MM.1S (cell line): ENCODE measurements around the gene NHP2.
A peak's percentile ranks its signal among the peaks of the same experiment; 100 is the strongest.

Experiments
- DNase-seq: peaks from one replicate; pipeline ENCODE4 v3.0.0-alpha.2; 2015
- H2AFZ ChIP-seq: fragments of 300-600 bp; sonication (generic); 2 replicates; pipeline ENCODE4 v1.6.0; 2016; ENCODE audit warnings: antibody characterized with exemption, low read length
- H3F3A ChIP-seq: fragments of 300-600 bp; sonication (generic); 2 replicates; pipeline ENCODE4 v1.6.1; 2016; ENCODE audit warnings: mild to moderate bottlenecking, antibody characterized with exemption, low read length, moderate library complexity, mixed read lengths; ENCODE audit not compliant: insufficient read depth
- H3K27ac ChIP-seq: fragments of 300-600 bp; sonication (generic); 2 replicates; pipeline ENCODE4 v1.5.1; 2016; ENCODE audit warnings: mild to moderate bottlenecking, low read length
- H3K27me3 ChIP-seq: fragments of 300-600 bp; sonication (generic); replicated peaks from 2 replicates; pipeline ENCODE4 v1.6.0; 2016; ENCODE audit warnings: low read length; ENCODE audit not compliant: insufficient read depth
- H3K36me3 ChIP-seq: fragments of 300-600 bp; sonication (generic); replicated peaks from 2 replicates; pipeline ENCODE4 v1.6.1; 2016; ENCODE audit warnings: mild to moderate bottlenecking, low read length, mixed read lengths; ENCODE audit not compliant: insufficient read depth
- H3K4me1 ChIP-seq: fragments of 300-600 bp; sonication (generic); 2 replicates; pipeline ENCODE4 v1.6.1; 2016; ENCODE audit warnings: low read length, mixed read lengths
- H3K4me2 ChIP-seq: fragments of 300-600 bp; sonication (generic); 2 replicates; pipeline ENCODE4 v1.6.0; 2016; ENCODE audit warnings: low read depth, low read length
- H3K4me3 ChIP-seq: fragments of 300-600 bp; sonication (generic); 2 replicates; pipeline ENCODE4 v1.5.1; 2016; ENCODE audit warnings: low read length, mixed read lengths
- H3K79me2 ChIP-seq: fragments of 300-600 bp; sonication (generic); 2 replicates; pipeline ENCODE4 v1.6.1; 2016; ENCODE audit warnings: mixed run types, low read length, mixed read lengths
- H3K9ac ChIP-seq: fragments of 300-600 bp; sonication (generic); 2 replicates; pipeline ENCODE4 v1.6.1; 2016; ENCODE audit warnings: low read length, mixed read lengths
- H3K9me2 ChIP-seq: fragments of 300-600 bp; sonication (generic); replicated peaks from 2 replicates; pipeline ENCODE4 v1.6.1; 2016; ENCODE audit warnings: mild to moderate bottlenecking, low read length, mixed read lengths; ENCODE audit not compliant: insufficient read depth
- H3K9me3 ChIP-seq: fragments of 300-600 bp; sonication (generic); replicated peaks from 2 replicates; pipeline ENCODE4 v1.6.1; 2016; ENCODE audit warnings: mild to moderate bottlenecking, low read length, mixed read lengths; ENCODE audit not compliant: insufficient read depth
- H4K20me1 ChIP-seq: fragments of 300-600 bp; sonication (generic); 2 replicates; pipeline ENCODE4 v1.6.1; 2016; ENCODE audit warnings: mild to moderate bottlenecking, low read length, moderate library complexity, mixed read lengths; ENCODE audit not compliant: insufficient read depth
- CTCF ChIP-seq: fragments of 300-600 bp; sonication (generic); IDR thresholded peaks from 2 replicates; pipeline ENCODE4 v1.5.1; 2016; ENCODE audit warnings: antibody characterized with exemption, low read length, mixed read lengths
- EZH2 ChIP-seq: fragments of 300-600 bp; sonication (generic); optimal IDR thresholded peaks from 2 replicates; pipeline ENCODE3; 2017; ENCODE audit warnings: low read depth, mild to moderate bottlenecking, antibody characterized with exemption, low read length, mixed read lengths
- EZH2phosphoT487 ChIP-seq: fragments of 300-600 bp; sonication (generic); IDR thresholded peaks from 2 replicates; pipeline ENCODE4 v1.6.1; 2018; ENCODE audit warnings: antibody characterized with exemption, low read length

The NHP2 gene

GRCh38 chr5:178153530-178154340 lies at the start of gene NHP2:
Gene NHP2, minus strand, starts transcription at chr5:178153885. Its CDS starts 68 bp downstream, at chr5:178153817.
- Histone ChIP-seq H3K4me2 (peak within 1 kb of the TSS; percentile 79), H2AFZ (peak within 1 kb of the TSS; percentile 88), H3K4me1 (no peaks in the 10 kb centered on the region), H3K79me2 (peaks cover 38% of the 10 kb centered on the region), H3K4me3 (peak within 1 kb of the TSS; percentile 88), H3K27ac (peak within 1 kb of the TSS; percentile 30; the same call in 1 of the 2 replicates), H3K9me3 (no peaks in the 10 kb centered on the region), H3K9ac (peak within 1 kb of the TSS; percentile 81), H3K36me3 (peaks cover 11% of the 10 kb centered on the region; the same call in 1 of the 2 replicates), H3F3A (peaks cover 3% of the 10 kb centered on the region; the same call in 1 of the 2 replicates), H3K27me3 (no peaks in the 10 kb centered on the region), H4K20me1 (no peaks in the 10 kb centered on the region), H3K9me2 (no peaks in the 10 kb centered on the region)
- peak; percentile 98 for DNase-seq
- TF ChIP-seq EZH2: no peak
- no peak for TF ChIP-seq CTCF
- no peak for TF ChIP-seq EZH2phosphoT487

- no peak overlapping the region for H3K9ac ChIP-seq
- H3K36me3 ChIP-seq: peaks cover 19% of the 10 kb centered on the region
- no peaks in the 10 kb centered on the region for H3K9me2 ChIP-seq
- no peak for DNase-seq
- no peaks in the 10 kb centered on the region for H3K27me3 ChIP-seq
- peaks cover 23% of the 10 kb centered on the region for H4K20me1 ChIP-seq
- no peaks in the 10 kb centered on the region for H3K9me3 ChIP-seq
- no peak overlapping the region for H3K4me3 ChIP-seq
- H3K4me2 ChIP-seq: no peak overlapping the region
- no peak overlapping the region for H3K27ac ChIP-seq
- H3K4me1 ChIP-seq: peaks cover 10% of the 10 kb centered on the region
- peaks cover 34% of the 10 kb centered on the region for H3K79me2 ChIP-seq
- no peak overlapping the region for H2AFZ ChIP-seq
- H3F3A ChIP-seq: peaks cover 19% of the 10 kb centered on the region
- TF ChIP-seq EZH2: no peak
- no peak for TF ChIP-seq CTCF
- no peak for TF ChIP-seq EZH2phosphoT487
Measured at GRCh38 chr5:178202541-178202940, 48.9 kb upstream of the NHP2 start.

GRCh38 chr5:178201927-178202235 lies 48.2 kb upstream of the NHP2 start:
- no peak for TF ChIP-seq CTCF
- TF ChIP-seq EZH2phosphoT487: no peak
- no peak for TF ChIP-seq EZH2
- no peak overlapping the region for H3K4me2 ChIP-seq
- no peak for DNase-seq

More at GRCh38 chr5:178201927-178202235, 48.2 kb upstream of the NHP2 start:
- Histone ChIP-seq H3K4me3 (no peak overlapping the region), H2AFZ (no peak overlapping the region), H3K9me2 (no peaks in the 10 kb centered on the region), H3K36me3 (peaks cover 13% of the 10 kb centered on the region), H3K9me3 (no peaks in the 10 kb centered on the region), H3K4me1 (peaks cover 10% of the 10 kb centered on the region), H3K79me2 (peaks cover 28% of the 10 kb centered on the region), H3K27me3 (no peaks in the 10 kb centered on the region), H3K27ac (no peak overlapping the region), H3K9ac (no peak overlapping the region), H3F3A (peaks cover 13% of the 10 kb centered on the region), H4K20me1 (peaks cover 16% of the 10 kb centered on the region)
